WTC11 (cell line): ENCODE data around the gene FNDC1. TPM values are rescaled to one million over a fixed set of nuclear protein-coding genes. Genes with fewer than 3 reads are reported as not detected.

ENCODE experiments used
- ATAC-seq: fragments of 200-7000 bp; cut with Tn5 transposase; 2 replicates; pipeline ENCODE4 v1.10.0; 2021; ENCODE audit warnings: mild to moderate bottlenecking, moderate library complexity
- CTCF ChIA-PET: fragments of 300-600 bp; sonication (Branson Sonifier 250); formaldehyde crosslinking; loops from one replicate; lab custom pipeline; 2021; ENCODE audit warnings: antibody characterized with exemption; lab: Charles Lee
- POLR2A ChIA-PET: fragments of 350-600 bp; sonication (Branson Sonifier 250); formaldehyde crosslinking; loops from one replicate; lab custom pipeline; 2021; ENCODE audit warnings: antibody characterized with exemption; lab: Charles Lee
- DNase-seq: peaks from one replicate; pipeline ENCODE4 v3.0.0; 2021; ENCODE audit warnings: low spot score
- H3K27ac Mint-ChIP-seq: 2 replicates; pipeline ENCODE4 v1.8.0; 2021; ENCODE audit warnings: mixed read lengths
- H3K27me3 Mint-ChIP-seq: 2 replicates; pipeline ENCODE4 v1.8.0; 2021; ENCODE audit warnings: low read depth, mild to moderate bottlenecking, moderate library complexity, mixed read lengths
- H3K36me3 Mint-ChIP-seq: 2 replicates; pipeline ENCODE4 v1.8.0; 2021; ENCODE audit warnings: mixed read lengths
- H3K4me1 Mint-ChIP-seq: 2 replicates; pipeline ENCODE4 v1.8.0; 2022; ENCODE audit warnings: mixed read lengths
- H3K4me3 Mint-ChIP-seq: 2 replicates; pipeline ENCODE4 v1.8.0; 2021; ENCODE audit warnings: mild to moderate bottlenecking, moderate library complexity, mixed read lengths
- H3K9me3 Mint-ChIP-seq: 2 replicates; pipeline ENCODE4 v1.8.0; 2021; ENCODE audit warnings: mixed read lengths
- CREB1 ChIP-seq: sonication (generic); formaldehyde crosslinking; IDR thresholded peaks from 2 replicates; pipeline ENCODE4 v1.8.0; 2023; ENCODE audit warnings: mild to moderate bottlenecking, missing genetic modification reagents
- CREM ChIP-seq: sonication (generic); formaldehyde crosslinking; IDR thresholded peaks from 2 replicates; pipeline ENCODE4 v1.8.1; 2022; ENCODE audit warnings: mild to moderate bottlenecking, missing genetic modification reagents, moderate library complexity
- ESRRA ChIP-seq: sonication (generic); formaldehyde crosslinking; IDR thresholded peaks from 2 replicates; pipeline ENCODE4 v1.8.1; 2022; ENCODE audit warnings: mild to moderate bottlenecking, missing genetic modification reagents, borderline replicate concordance
- FOXK1 ChIP-seq: sonication (generic); formaldehyde crosslinking; IDR thresholded peaks from 2 replicates; pipeline ENCODE4 v1.8.0; 2022; ENCODE audit warnings: mild to moderate bottlenecking, moderate library complexity, missing genetic modification reagents
- GRHL2 ChIP-seq: fragments of 250-450 bp; sonication (Bioruptor Pico); IDR thresholded peaks from 2 replicates; pipeline ENCODE4 v1.8.0; 2022; ENCODE audit warnings: mild to moderate bottlenecking, moderate library complexity; ENCODE audit not compliant: insufficient replicate concordance, severe bottlenecking
- HMGA2 ChIP-seq: fragments of 250-450 bp; sonication (Bioruptor Pico); IDR thresholded peaks from 2 replicates; pipeline ENCODE4 v1.4.0; 2021; ENCODE audit warnings: mild to moderate bottlenecking, moderate library complexity
- KAT7 ChIP-seq: sonication (generic); formaldehyde crosslinking; IDR thresholded peaks from 2 replicates; pipeline ENCODE4 v1.8.1; 2023; ENCODE audit warnings: missing genetic modification reagents, mild to moderate bottlenecking, borderline replicate concordance
- MXD4 ChIP-seq: fragments of 250-450 bp; sonication (Bioruptor Pico); IDR thresholded peaks from 2 replicates; pipeline ENCODE4 v1.8.0; 2021; ENCODE audit warnings: mild to moderate bottlenecking, moderate library complexity, borderline replicate concordance
- NFATC4 ChIP-seq: fragments of 250-450 bp; sonication (Bioruptor Pico); IDR thresholded peaks from 2 replicates; pipeline ENCODE4 v1.9.0; 2021; ENCODE audit warnings: mild to moderate bottlenecking
- NFYB ChIP-seq: sonication (generic); formaldehyde crosslinking; conservative IDR thresholded peaks from 2 replicates; pipeline ENCODE4 v1.8.0; 2022; ENCODE audit warnings: low read depth, missing genetic modification reagents
- NR1H2 ChIP-seq: sonication (generic); formaldehyde crosslinking; IDR thresholded peaks from 2 replicates; pipeline ENCODE4 v1.9.0; 2021; ENCODE audit warnings: mild to moderate bottlenecking, moderate library complexity, missing genetic modification reagents
- NR2C2 ChIP-seq: sonication (generic); formaldehyde crosslinking; IDR thresholded peaks from 2 replicates; pipeline ENCODE4 v1.8.0; 2022; ENCODE audit warnings: mild to moderate bottlenecking, missing genetic modification reagents
- SMAD3 ChIP-seq: sonication (generic); formaldehyde crosslinking; IDR thresholded peaks from 2 replicates; pipeline ENCODE4 v1.8.0; 2022; ENCODE audit warnings: missing genetic modification reagents, mild to moderate bottlenecking, borderline replicate concordance
- SOX15 ChIP-seq: fragments of 250-450 bp; sonication (Bioruptor Pico); IDR thresholded peaks from 2 replicates; pipeline ENCODE4 v1.9.0; 2021; ENCODE audit warnings: mild to moderate bottlenecking
- ZNF121 ChIP-seq: sonication (generic); formaldehyde crosslinking; IDR thresholded peaks from 2 replicates; pipeline ENCODE4 v1.8.0; 2023; ENCODE audit warnings: missing genetic modification reagents
- ZNF232 ChIP-seq: sonication (generic); formaldehyde crosslinking; IDR thresholded peaks from 2 replicates; pipeline ENCODE4 v1.8.0; 2022; ENCODE audit warnings: mild to moderate bottlenecking, missing genetic modification reagents
- ZNF396 ChIP-seq: fragments of 250-450 bp; sonication (Bioruptor Pico); IDR thresholded peaks from 2 replicates; pipeline ENCODE4 v1.8.0; 2021; ENCODE audit warnings: mild to moderate bottlenecking, moderate library complexity, borderline replicate concordance
- ZNF423 ChIP-seq: fragments of 250-450 bp; sonication (Bioruptor Pico); IDR thresholded peaks from 2 replicates; pipeline ENCODE4 v2.1.2; 2022; ENCODE audit warnings: mild to moderate bottlenecking, moderate library complexity
- total RNA-seq: library from RNA; stranded (reverse); gene quantifications from 3 replicates; pipeline ENCODE4 v1.2.3, GENCODE V29; 2021
- TF ChIP-seq, protein P1 (sequence below): sonication (generic); formaldehyde crosslinking; IDR thresholded peaks from 2 replicates; pipeline ENCODE4 v1.8.0; 2023; ENCODE audit warnings: mild to moderate bottlenecking, missing genetic modification reagents
- TF ChIP-seq, protein P2 (sequence below): sonication (generic); formaldehyde crosslinking; IDR thresholded peaks from 2 replicates; pipeline ENCODE4 v1.8.0; 2022; ENCODE audit warnings: missing genetic modification reagents
- TF ChIP-seq, protein P3 (sequence below): sonication (generic); formaldehyde crosslinking; IDR thresholded peaks from 2 replicates; pipeline ENCODE4 v1.8.0; 2023; ENCODE audit warnings: missing genetic modification reagents
- TF ChIP-seq, protein P4 (sequence below): sonication (generic); formaldehyde crosslinking; IDR thresholded peaks from 2 replicates; pipeline ENCODE4 v1.8.1; 2023; ENCODE audit warnings: mild to moderate bottlenecking, missing genetic modification reagents, moderate library complexity
- TF ChIP-seq, protein P5 (sequence below): sonication (generic); formaldehyde crosslinking; conservative IDR thresholded peaks from 2 replicates; pipeline ENCODE4 v1.8.1; 2023; ENCODE audit warnings: mild to moderate bottlenecking, low read depth, missing genetic modification reagents, moderate library complexity

The FNDC1 gene
- total RNA-seq, 1 experiment from 2014 or later: 0.44 TPM

DNA sequence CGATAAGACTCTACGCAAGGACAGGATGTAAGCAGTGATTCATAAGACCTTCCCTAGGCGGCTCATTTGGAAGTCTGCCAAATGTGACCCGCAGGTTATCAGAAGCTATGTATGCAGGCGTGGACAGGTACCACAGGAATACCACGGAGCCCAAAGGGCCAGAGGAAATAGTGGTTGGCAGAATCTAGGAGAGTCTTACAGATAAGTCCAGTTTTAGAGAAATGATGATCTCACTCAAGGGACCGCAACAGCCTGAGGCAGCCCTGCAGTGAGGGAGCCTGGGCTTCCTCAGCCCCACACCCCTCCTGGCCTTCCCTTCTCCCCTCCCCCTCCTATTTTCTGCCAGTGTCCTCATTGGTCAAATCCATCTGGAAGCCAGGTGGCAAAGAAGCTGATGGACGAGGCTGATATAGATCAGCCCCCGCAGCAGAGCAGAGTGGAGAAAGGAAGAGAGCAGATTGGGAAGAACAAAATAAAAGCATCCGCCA, 110.6 kb downstream of the FNDC1 start:
- ATAC-seq (peak; percentile 63), DNase-seq (no peak)
- Mint-ChIP-seq H3K4me1 (peaks cover 21% of the 10 kb centered on the region), H3K36me3 (no peaks in the 10 kb centered on the region), H3K9me3 (peaks cover 21% of the 10 kb centered on the region), H3K27ac (no peak overlapping the region), H3K4me3 (no peak overlapping the region), H3K27me3 (no peaks in the 10 kb centered on the region; the same call in 1 of the 2 replicates)
- POLR2A ChIA-PET: no interaction called here
- TF ChIP-seq ZNF423: no peak
- TF ChIP-seq SMAD3 (CRISPR knock-in tag): no peak
- no peak for TF ChIP-seq ESRRA (CRISPR knock-in tag)
- TF ChIP-seq ZNF121 (CRISPR knock-in tag): no peak
- TF ChIP-seq, protein P1, sequence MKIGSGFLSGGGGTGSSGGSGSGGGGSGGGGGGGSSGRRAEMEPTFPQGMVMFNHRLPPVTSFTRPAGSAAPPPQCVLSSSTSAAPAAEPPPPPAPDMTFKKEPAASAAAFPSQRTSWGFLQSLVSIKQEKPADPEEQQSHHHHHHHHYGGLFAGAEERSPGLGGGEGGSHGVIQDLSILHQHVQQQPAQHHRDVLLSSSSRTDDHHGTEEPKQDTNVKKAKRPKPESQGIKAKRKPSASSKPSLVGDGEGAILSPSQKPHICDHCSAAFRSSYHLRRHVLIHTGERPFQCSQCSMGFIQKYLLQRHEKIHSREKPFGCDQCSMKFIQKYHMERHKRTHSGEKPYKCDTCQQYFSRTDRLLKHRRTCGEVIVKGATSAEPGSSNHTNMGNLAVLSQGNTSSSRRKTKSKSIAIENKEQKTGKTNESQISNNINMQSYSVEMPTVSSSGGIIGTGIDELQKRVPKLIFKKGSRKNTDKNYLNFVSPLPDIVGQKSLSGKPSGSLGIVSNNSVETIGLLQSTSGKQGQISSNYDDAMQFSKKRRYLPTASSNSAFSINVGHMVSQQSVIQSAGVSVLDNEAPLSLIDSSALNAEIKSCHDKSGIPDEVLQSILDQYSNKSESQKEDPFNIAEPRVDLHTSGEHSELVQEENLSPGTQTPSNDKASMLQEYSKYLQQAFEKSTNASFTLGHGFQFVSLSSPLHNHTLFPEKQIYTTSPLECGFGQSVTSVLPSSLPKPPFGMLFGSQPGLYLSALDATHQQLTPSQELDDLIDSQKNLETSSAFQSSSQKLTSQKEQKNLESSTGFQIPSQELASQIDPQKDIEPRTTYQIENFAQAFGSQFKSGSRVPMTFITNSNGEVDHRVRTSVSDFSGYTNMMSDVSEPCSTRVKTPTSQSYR (CRISPR knock-in tag): no peak
- no peak for TF ChIP-seq HMGA2 (CRISPR knock-in tag)
- TF ChIP-seq MXD4: no peak
- no peak for TF ChIP-seq CREB1 (CRISPR knock-in tag)
- TF ChIP-seq SOX15 (CRISPR knock-in tag): no peak
- no peak for TF ChIP-seq NR2C2 (CRISPR knock-in tag)
- TF ChIP-seq, protein P2, sequence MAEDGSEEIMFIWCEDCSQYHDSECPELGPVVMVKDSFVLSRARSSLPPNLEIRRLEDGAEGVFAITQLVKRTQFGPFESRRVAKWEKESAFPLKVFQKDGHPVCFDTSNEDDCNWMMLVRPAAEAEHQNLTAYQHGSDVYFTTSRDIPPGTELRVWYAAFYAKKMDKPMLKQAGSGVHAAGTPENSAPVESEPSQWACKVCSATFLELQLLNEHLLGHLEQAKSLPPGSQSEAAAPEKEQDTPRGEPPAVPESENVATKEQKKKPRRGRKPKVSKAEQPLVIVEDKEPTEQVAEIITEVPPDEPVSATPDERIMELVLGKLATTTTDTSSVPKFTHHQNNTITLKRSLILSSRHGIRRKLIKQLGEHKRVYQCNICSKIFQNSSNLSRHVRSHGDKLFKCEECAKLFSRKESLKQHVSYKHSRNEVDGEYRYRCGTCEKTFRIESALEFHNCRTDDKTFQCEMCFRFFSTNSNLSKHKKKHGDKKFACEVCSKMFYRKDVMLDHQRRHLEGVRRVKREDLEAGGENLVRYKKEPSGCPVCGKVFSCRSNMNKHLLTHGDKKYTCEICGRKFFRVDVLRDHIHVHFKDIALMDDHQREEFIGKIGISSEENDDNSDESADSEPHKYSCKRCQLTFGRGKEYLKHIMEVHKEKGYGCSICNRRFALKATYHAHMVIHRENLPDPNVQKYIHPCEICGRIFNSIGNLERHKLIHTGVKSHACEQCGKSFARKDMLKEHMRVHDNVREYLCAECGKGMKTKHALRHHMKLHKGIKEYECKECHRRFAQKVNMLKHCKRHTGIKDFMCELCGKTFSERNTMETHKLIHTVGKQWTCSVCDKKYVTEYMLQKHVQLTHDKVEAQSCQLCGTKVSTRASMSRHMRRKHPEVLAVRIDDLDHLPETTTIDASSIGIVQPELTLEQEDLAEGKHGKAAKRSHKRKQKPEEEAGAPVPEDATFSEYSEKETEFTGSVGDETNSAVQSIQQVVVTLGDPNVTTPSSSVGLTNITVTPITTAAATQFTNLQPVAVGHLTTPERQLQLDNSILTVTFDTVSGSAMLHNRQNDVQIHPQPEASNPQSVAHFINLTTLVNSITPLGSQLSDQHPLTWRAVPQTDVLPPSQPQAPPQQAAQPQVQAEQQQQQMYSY: no peak
- TF ChIP-seq NFATC4 (CRISPR knock-in tag): no peak
- TF ChIP-seq, protein P3, sequence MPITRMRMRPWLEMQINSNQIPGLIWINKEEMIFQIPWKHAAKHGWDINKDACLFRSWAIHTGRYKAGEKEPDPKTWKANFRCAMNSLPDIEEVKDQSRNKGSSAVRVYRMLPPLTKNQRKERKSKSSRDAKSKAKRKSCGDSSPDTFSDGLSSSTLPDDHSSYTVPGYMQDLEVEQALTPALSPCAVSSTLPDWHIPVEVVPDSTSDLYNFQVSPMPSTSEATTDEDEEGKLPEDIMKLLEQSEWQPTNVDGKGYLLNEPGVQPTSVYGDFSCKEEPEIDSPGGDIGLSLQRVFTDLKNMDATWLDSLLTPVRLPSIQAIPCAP (CRISPR knock-in tag): no peak
- no peak for TF ChIP-seq NR1H2 (CRISPR knock-in tag)
- TF ChIP-seq ZNF232 (CRISPR knock-in tag): no peak
- TF ChIP-seq, protein P4, sequence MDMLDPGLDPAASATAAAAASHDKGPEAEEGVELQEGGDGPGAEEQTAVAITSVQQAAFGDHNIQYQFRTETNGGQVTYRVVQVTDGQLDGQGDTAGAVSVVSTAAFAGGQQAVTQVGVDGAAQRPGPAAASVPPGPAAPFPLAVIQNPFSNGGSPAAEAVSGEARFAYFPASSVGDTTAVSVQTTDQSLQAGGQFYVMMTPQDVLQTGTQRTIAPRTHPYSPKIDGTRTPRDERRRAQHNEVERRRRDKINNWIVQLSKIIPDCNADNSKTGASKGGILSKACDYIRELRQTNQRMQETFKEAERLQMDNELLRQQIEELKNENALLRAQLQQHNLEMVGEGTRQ (CRISPR knock-in tag): no peak
- CTCF ChIA-PET: interaction anchor here (0.9 to 2.1 kb wide), 3 partner anchors 27 to 145 kb away, joined by 3 to 13 read pairs (median 3); no protein-coding TSS in a partner anchor

DNA sequence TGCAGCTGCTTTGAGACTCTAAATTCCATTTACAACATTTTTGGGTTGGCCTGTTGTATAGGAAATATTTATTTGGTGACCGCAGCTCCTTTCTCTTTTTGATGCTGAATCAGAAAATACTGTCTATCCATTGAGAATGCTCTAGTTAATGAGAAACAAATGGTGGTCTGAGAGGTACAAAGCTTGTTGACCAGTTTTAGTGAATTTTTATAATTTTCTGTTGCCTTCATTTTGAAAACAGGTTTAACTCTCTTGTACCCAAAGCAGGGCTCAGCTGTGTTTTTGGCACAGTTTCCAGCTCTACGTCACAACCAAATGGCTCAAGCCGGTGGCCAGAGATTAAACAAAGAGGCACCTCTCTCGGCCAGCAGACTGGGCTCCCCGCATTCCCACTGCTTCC, 113.2 kb downstream of the FNDC1 start:
- H3K27ac Mint-ChIP-seq: no peak overlapping the region
- DNase-seq (no peak), ATAC-seq (no peak)
- H3K4me3 Mint-ChIP-seq: no peak overlapping the region
- H3K4me1 Mint-ChIP-seq: peaks cover 12% of the 10 kb centered on the region
- POLR2A ChIA-PET: no interaction called here
- peaks cover 6% of the 10 kb centered on the region for H3K27me3 Mint-ChIP-seq
- CTCF ChIA-PET: interaction anchor here (0.8 to 1.9 kb wide), 4 partner anchors 30 to 198 kb away, joined by 3 to 9 read pairs (median 6); no protein-coding TSS in a partner anchor
- H3K36me3 Mint-ChIP-seq: no peaks in the 10 kb centered on the region
- peaks cover 29% of the 10 kb centered on the region for H3K9me3 Mint-ChIP-seq
- TF ChIP-seq KAT7 (CRISPR knock-in tag) (no peak), NFATC4 (CRISPR knock-in tag) (no peak), SMAD3 (CRISPR knock-in tag) (no peak), CREM (CRISPR knock-in tag) (no peak), ZNF121 (CRISPR knock-in tag) (no peak), NFYB (CRISPR knock-in tag) (no peak), GRHL2 (no peak), ZNF396 (CRISPR knock-in tag) (no peak), FOXK1 (CRISPR knock-in tag) (no peak)
- TF ChIP-seq, protein P5, sequence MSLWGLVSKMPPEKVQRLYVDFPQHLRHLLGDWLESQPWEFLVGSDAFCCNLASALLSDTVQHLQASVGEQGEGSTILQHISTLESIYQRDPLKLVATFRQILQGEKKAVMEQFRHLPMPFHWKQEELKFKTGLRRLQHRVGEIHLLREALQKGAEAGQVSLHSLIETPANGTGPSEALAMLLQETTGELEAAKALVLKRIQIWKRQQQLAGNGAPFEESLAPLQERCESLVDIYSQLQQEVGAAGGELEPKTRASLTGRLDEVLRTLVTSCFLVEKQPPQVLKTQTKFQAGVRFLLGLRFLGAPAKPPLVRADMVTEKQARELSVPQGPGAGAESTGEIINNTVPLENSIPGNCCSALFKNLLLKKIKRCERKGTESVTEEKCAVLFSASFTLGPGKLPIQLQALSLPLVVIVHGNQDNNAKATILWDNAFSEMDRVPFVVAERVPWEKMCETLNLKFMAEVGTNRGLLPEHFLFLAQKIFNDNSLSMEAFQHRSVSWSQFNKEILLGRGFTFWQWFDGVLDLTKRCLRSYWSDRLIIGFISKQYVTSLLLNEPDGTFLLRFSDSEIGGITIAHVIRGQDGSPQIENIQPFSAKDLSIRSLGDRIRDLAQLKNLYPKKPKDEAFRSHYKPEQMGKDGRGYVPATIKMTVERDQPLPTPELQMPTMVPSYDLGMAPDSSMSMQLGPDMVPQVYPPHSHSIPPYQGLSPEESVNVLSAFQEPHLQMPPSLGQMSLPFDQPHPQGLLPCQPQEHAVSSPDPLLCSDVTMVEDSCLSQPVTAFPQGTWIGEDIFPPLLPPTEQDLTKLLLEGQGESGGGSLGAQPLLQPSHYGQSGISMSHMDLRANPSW (CRISPR knock-in tag): no peak
